Retinal pigment epithelial cell (primary cell): ENCODE results near the gene JAML.

Source experiments
- DNase-seq: peaks from one replicate; pipeline ENCODE4 v3.0.0-alpha.2; 2010; ENCODE audit warnings: low read depth
- H3K4me3 ChIP-seq: 2 replicates; pipeline ENCODE4 v1.5.1; 2011; ENCODE audit warnings: mild to moderate bottlenecking, low read length, control low read depth, moderate library complexity
- TF ChIP-seq, protein P1 (sequence below): conservative IDR thresholded peaks from 2 replicates; pipeline ENCODE4 v1.5.1; 2011; ENCODE audit warnings: low read depth, low read length, control low read depth, inconsistent platforms

The JAML gene

GRCh38 chr11:118146554-118146953, 78.3 kb downstream of the JAML start:
- DNase-seq = no peak
- H3K4me3 ChIP-seq = no peak overlapping the region

GRCh38 chr11:118145285-118146227, 79.3 kb downstream of the JAML start:
- TF ChIP-seq, protein P1, sequence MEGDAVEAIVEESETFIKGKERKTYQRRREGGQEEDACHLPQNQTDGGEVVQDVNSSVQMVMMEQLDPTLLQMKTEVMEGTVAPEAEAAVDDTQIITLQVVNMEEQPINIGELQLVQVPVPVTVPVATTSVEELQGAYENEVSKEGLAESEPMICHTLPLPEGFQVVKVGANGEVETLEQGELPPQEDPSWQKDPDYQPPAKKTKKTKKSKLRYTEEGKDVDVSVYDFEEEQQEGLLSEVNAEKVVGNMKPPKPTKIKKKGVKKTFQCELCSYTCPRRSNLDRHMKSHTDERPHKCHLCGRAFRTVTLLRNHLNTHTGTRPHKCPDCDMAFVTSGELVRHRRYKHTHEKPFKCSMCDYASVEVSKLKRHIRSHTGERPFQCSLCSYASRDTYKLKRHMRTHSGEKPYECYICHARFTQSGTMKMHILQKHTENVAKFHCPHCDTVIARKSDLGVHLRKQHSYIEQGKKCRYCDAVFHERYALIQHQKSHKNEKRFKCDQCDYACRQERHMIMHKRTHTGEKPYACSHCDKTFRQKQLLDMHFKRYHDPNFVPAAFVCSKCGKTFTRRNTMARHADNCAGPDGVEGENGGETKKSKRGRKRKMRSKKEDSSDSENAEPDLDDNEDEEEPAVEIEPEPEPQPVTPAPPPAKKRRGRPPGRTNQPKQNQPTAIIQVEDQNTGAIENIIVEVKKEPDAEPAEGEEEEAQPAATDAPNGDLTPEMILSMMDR = peak; percentile 89
- DNase-seq = peak; percentile 16

More at GRCh38 chr11:118146554-118146953, 78.3 kb downstream of the JAML start:
- TF ChIP-seq, protein P1 = no peak

DNA sequence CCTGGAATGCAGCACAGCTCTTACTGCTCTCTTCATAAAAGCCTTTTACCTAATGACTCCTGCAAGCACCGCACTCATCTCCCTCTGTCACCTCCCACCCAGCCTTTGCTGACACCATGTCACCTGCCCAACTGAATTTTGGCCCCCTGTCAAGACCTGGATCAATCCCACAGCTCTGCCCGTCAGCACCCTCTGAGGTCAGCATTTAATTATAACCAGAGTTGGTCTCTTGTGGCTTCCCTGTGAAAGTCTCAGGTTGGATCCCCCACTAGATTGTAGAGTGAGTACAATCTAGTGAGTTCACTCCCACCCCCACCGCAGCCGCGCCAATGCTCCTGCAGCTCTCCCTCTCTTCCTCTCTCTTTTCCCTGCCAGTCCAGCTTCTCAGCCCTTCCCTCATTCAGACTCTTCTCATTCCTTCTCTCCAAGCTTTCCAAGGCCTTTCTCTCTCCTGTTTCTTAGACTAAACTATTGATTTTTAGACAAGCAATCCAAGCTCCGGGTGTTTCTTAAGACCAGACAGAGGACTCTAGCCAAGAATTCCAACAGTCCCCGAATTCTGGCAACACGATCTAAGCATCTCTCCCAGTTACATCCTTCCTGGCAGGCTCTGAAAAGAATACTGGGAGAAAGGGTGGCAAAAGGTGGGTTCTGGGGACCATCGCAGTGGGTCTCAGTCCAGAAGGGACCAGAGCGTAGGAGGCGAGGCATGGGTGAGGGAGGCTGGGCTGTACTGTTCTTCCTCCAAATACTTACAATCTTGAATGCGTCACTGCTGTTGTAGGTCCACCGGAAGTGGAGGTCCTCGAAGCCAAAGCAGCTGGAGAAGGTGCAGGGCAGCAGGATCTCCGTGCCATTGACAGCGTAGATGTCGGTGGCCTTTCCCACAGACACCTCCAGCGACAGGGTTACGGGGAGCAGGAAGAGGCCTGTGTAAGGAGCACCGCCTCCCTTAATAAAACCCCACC, 80.2 kb downstream of the JAML start:
- TF ChIP-seq, protein P1 = no peak
- no peak for DNase-seq
- H3K4me3 ChIP-seq = no peak overlapping the region

More at GRCh38 chr11:118145285-118146227, 79.3 kb downstream of the JAML start:
- peak overlapping the region; percentile 55 for H3K4me3 ChIP-seq
